Activated CD4-positive, alpha-beta T cell treated with anti-CD3 and anti-CD28 coated beads, Interleukin-2, amount 50 U/mL, for 16 hours (primary cell): ENCODE data around the gene SDK1.

Experiments
- DNase-seq: peaks from one replicate; pipeline ENCODE4 v3.0.0-alpha.2; 2020

SDK1 gene

GRCh38 chr7:3469641-3470040 is 168.6 kb downstream of the SDK1 start:
- DNase-seq, result no peak

GRCh38 chr7:3480197-3480596 is 179.1 kb downstream of the SDK1 start:
- no peak for DNase-seq

GRCh38 chr7:3481435-3481834 is 180.4 kb downstream of the SDK1 start:
- DNase-seq, result no peak

- DNase-seq, result no peak
Measured at GRCh38 chr7:3482147-3482921, 181.3 kb downstream of the SDK1 start.

GRCh38 chr7:3486841-3487240 is 185.8 kb downstream of the SDK1 start:
- no peak for DNase-seq

GRCh38 chr7:3488829-3489228 is 187.8 kb downstream of the SDK1 start:
- DNase-seq, result no peak

GRCh38 chr7:3493499-3493898 is 192.4 kb downstream of the SDK1 start:
- DNase-seq, result no peak

- no peak for DNase-seq
Measured at GRCh38 chr7:3494947-3495346, 193.9 kb downstream of the SDK1 start.

GRCh38 chr7:3495530-3495929 is 194.5 kb downstream of the SDK1 start:
- DNase-seq, result no peak

GRCh38 chr7:3495954-3496353 is 194.9 kb downstream of the SDK1 start:
- no peak for DNase-seq

GRCh38 chr7:3497796-3498195 is 196.7 kb downstream of the SDK1 start:
- no peak for DNase-seq

GRCh38 chr7:3501671-3502070 is 200.6 kb downstream of the SDK1 start:
- no peak for DNase-seq

- DNase-seq, result no peak
Measured at GRCh38 chr7:3504384-3504783, 203.3 kb downstream of the SDK1 start.

GRCh38 chr7:3510101-3511020 is 209.3 kb downstream of the SDK1 start:
- no peak for DNase-seq

- DNase-seq, result no peak
Measured at GRCh38 chr7:3517344-3517743, 216.3 kb downstream of the SDK1 start.

GRCh38 chr7:3518546-3518945 is 217.5 kb downstream of the SDK1 start:
- no peak for DNase-seq

- DNase-seq, result no peak
Measured at GRCh38 chr7:3520206-3520605, 219.2 kb downstream of the SDK1 start.

- DNase-seq, result no peak
Measured at GRCh38 chr7:3527496-3528124, 226.6 kb downstream of the SDK1 start.

- DNase-seq, result no peak
Measured at GRCh38 chr7:3533040-3533439, 232.0 kb downstream of the SDK1 start.

GRCh38 chr7:3537210-3537875 is 236.3 kb downstream of the SDK1 start:
- no peak for DNase-seq

- no peak for DNase-seq
Measured at GRCh38 chr7:3538041-3538440, 237.0 kb downstream of the SDK1 start.

GRCh38 chr7:3540456-3541220 is 239.6 kb downstream of the SDK1 start:
- DNase-seq, result no peak
